GOT3 (cell line): ENCODE results near the gene ENTPD1.
"Not testable (repeated sequence)": the region's sequence is repeated elsewhere in the genome, so short reads cannot be mapped to it uniquely, and the experiment has no call there.

Source experiments
- DNase-seq: peaks from one replicate; lab custom pipeline; 2025; ENCODE audit warnings: mixed read lengths; lab: John Stamatoyannopoulos, UW

The ENTPD1 gene

GRCh38 chr10:95865814-95866466 is 110.0 kb downstream of the ENTPD1 start:
- DNase-seq = no peak

- DNase-seq = no peak
Observed at GRCh38 chr10:95866467-95866842, 110.5 kb downstream of the ENTPD1 start.

GRCh38 chr10:95867866-95868265 is 111.9 kb downstream of the ENTPD1 start:
- no peak for DNase-seq

- DNase-seq = no peak
Observed at GRCh38 chr10:95872158-95872711, 116.3 kb downstream of the ENTPD1 start.

GRCh38 chr10:95873139-95873538 is 117.2 kb downstream of the ENTPD1 start:
- DNase-seq = no peak

GRCh38 chr10:95873651-95874050 is 117.7 kb downstream of the ENTPD1 start:
- DNase-seq = no peak

GRCh38 chr10:95874783-95875182 is 118.8 kb downstream of the ENTPD1 start:
- not testable (repeated sequence) for DNase-seq

- no peak for DNase-seq
Observed at GRCh38 chr10:95876756-95877155, 120.8 kb downstream of the ENTPD1 start.

- DNase-seq = no peak
Observed at GRCh38 chr10:95877881-95878280, 121.9 kb downstream of the ENTPD1 start.

- no peak for DNase-seq
Observed at GRCh38 chr10:95880704-95881103, 124.7 kb downstream of the ENTPD1 start.

GRCh38 chr10:95881316-95881715 is 125.4 kb downstream of the ENTPD1 start:
- no peak for DNase-seq

- DNase-seq = no peak
Observed at GRCh38 chr10:95889830-95890229, 133.9 kb downstream of the ENTPD1 start.

- DNase-seq = no peak
Observed at GRCh38 chr10:95896071-95896850, 140.3 kb downstream of the ENTPD1 start.

- not testable (repeated sequence) for DNase-seq
Observed at GRCh38 chr10:95905897-95906580, 150.1 kb downstream of the ENTPD1 start.

GRCh38 chr10:95906677-95907455 is 150.9 kb downstream of the ENTPD1 start:
- DNase-seq = no peak

GRCh38 chr10:95907456-95908253 is 151.7 kb downstream of the ENTPD1 start, which contains the start of gene CC2D2B:
CC2D2B (plus strand) TSS chr10:95907975; CDS start chr10:95911324, 3,349 bp downstream.
- DNase-seq = peak; percentile 23

- no peak for DNase-seq
Observed at GRCh38 chr10:95908450-95908849, 152.5 kb downstream of the ENTPD1 start.

GRCh38 chr10:95909561-95909960 is 153.6 kb downstream of the ENTPD1 start:
- DNase-seq = no peak

- DNase-seq = not testable (repeated sequence)
Observed at GRCh38 chr10:95916039-95916438, 160.1 kb downstream of the ENTPD1 start.
